HepG2 (cell line): ENCODE data around the gene TNFAIP2.

Source experiments
- CBX2 ChIP-seq, 2 experiments: fragments of 200-600 bp in 1 of 2; sonication (generic); formaldehyde crosslinking in 1 of 2; IDR thresholded peaks; 2 replicates each; pipeline versions ENCODE4 v1.7.0 to v1.8.1; 2018 to 2022; ENCODE audit warnings: low read depth in 2 of 2, low read length in 1 of 2, mild to moderate bottlenecking in 1 of 2, missing genetic modification reagents in 1 of 2
- CREB1 ChIP-seq, 2 experiments: fragments of 450-650 bp in 1 of 2; IDR thresholded peaks; 2 replicates each; pipeline ENCODE4 v1.6.1; 2016 to 2017; ENCODE audit warnings: control low read depth in 1 of 2, mild to moderate bottlenecking in 1 of 2, missing compliant biosample characterization in 1 of 2, missing genetic modification characterization in 1 of 2
- HCFC1 ChIP-seq: fragments of 150-350 bp; IDR thresholded peaks from 2 replicates; pipeline ENCODE4 v1.6.1; 2014; ENCODE audit warnings: low read depth, low read length
- KDM1A ChIP-seq: IDR thresholded peaks from 2 replicates; pipeline ENCODE4 v1.6.1; 2016; ENCODE audit warnings: missing compliant biosample characterization
- MBNL3 ChIP-seq: fragments of 250-450 bp; sonication (Bioruptor Pico); conservative IDR thresholded peaks from 2 replicates; pipeline ENCODE4 v1.8.0; 2022; ENCODE audit warnings: mild to moderate bottlenecking, inconsistent platforms
- NFYC ChIP-seq: IDR thresholded peaks from 2 replicates; pipeline ENCODE4 v1.6.1; 2016; ENCODE audit warnings: missing genetic modification reagents, missing compliant biosample characterization
- NR3C1 ChIP-seq: sonication (generic); formaldehyde crosslinking; IDR thresholded peaks from 2 replicates; pipeline ENCODE4 v1.4.0; 2020; ENCODE audit warnings: missing genetic modification reagents
- SNAPC2 ChIP-seq: sonication (generic); formaldehyde crosslinking; IDR thresholded peaks from 2 replicates; pipeline ENCODE4 v1.8.1; 2022; ENCODE audit warnings: mild to moderate bottlenecking, missing genetic modification reagents
- ZNF160 ChIP-seq: sonication (generic); formaldehyde crosslinking; IDR thresholded peaks from 2 replicates; pipeline ENCODE4 v1.8.0; 2022; ENCODE audit warnings: mild to moderate bottlenecking, inconsistent platforms, missing genetic modification reagents
- ZNF589 ChIP-seq: sonication (generic); formaldehyde crosslinking; conservative IDR thresholded peaks from 2 replicates; pipeline ENCODE4 v1.8.0; 2022; ENCODE audit warnings: mild to moderate bottlenecking, moderate library complexity, missing genetic modification reagents
- TF ChIP-seq, protein P1 (sequence below): IDR thresholded peaks from 2 replicates; pipeline ENCODE4 v1.6.1; 2012; ENCODE audit warnings: inconsistent platforms
- TF ChIP-seq, protein P2 (sequence below): sonication (generic); formaldehyde crosslinking; conservative IDR thresholded peaks from 2 replicates; pipeline ENCODE4 v1.4.0; 2020; ENCODE audit warnings: missing genetic modification reagents
- TF ChIP-seq, protein P3 (sequence below): sonication (generic); formaldehyde crosslinking; IDR thresholded peaks from 2 replicates; pipeline ENCODE4 v1.4.0; 2020; ENCODE audit warnings: missing genetic modification reagents
- TF ChIP-seq, protein P4 (sequence below), 2 experiments: fragments of 450-650 bp in 1 of 2; sonication (generic) in 1 of 2; formaldehyde crosslinking in 1 of 2; IDR thresholded peaks; 2 replicates each; pipeline versions ENCODE4 v1.6.1 to v1.8.0; 2016 to 2022; ENCODE audit warnings: antibody characterized with exemption in 1 of 2, mild to moderate bottlenecking in 1 of 2, missing genetic modification reagents in 1 of 2

DNA sequence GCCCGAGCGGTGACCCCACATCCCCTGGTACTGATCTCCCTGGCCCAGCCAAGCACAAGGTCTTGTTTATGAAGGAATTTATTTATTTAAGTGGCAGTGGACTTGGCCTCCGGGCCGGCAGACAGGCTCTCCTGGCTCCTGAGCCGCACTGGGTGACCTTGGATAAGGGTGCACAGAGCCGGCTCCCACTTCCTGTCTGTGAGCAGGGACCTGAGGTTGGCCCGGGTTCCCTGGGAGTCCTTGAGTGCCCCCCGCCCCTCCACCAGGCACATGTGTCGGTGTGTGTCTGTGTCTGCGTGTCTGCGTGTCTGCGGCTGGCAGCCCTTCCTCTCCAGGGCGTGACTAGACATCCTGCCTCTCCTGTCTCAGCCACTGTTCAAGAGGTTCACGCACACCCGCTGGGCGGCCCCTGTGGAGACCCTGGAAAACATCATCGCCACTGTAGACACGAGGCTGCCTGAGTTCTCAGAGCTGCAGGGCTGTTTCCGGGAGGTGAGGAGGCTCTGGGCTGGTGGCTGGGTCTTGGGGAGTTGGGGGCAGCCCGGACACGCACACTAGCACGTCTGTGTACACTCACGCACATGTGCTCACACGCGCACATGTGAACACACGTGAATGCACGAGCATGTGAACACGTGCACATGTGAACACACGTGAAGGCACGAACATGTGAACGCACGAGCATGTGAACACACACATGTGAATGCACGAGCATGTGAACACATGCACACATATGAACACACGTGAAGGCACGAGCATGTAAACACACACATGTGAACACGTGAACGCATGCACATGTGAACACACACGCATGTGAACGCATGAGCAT, 9.3 kb downstream of the TNFAIP2 start:
- TF ChIP-seq ZNF589 (CRISPR knock-in tag) (no peak), ZNF160 (CRISPR knock-in tag) (no peak), CREB1 (IDR thresholded peaks at IDR 0.05) (no peak), CREB1 (CRISPR knock-in tag; IDR thresholded peaks at IDR 0.05) (no peak), MBNL3 (CRISPR knock-in tag) (no peak), SNAPC2 (no peak), NR3C1 (CRISPR knock-in tag) (no peak), NFYC (CRISPR knock-in tag) (no peak), CBX2 (IDR thresholded peaks at IDR 0.05; ENCODE audit: low read depth, low read length) (no peak), CBX2 (CRISPR knock-in tag; IDR thresholded peaks at IDR 0.05; ENCODE audit: low read depth) (no peak), HCFC1 (no peak), KDM1A (CRISPR knock-in tag) (no peak)
- TF ChIP-seq, protein P1, sequence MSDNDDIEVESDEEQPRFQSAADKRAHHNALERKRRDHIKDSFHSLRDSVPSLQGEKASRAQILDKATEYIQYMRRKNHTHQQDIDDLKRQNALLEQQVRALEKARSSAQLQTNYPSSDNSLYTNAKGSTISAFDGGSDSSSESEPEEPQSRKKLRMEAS = no peak
- TF ChIP-seq, protein P2, sequence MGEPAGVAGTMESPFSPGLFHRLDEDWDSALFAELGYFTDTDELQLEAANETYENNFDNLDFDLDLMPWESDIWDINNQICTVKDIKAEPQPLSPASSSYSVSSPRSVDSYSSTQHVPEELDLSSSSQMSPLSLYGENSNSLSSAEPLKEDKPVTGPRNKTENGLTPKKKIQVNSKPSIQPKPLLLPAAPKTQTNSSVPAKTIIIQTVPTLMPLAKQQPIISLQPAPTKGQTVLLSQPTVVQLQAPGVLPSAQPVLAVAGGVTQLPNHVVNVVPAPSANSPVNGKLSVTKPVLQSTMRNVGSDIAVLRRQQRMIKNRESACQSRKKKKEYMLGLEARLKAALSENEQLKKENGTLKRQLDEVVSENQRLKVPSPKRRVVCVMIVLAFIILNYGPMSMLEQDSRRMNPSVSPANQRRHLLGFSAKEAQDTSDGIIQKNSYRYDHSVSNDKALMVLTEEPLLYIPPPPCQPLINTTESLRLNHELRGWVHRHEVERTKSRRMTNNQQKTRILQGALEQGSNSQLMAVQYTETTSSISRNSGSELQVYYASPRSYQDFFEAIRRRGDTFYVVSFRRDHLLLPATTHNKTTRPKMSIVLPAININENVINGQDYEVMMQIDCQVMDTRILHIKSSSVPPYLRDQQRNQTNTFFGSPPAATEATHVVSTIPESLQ (CRISPR knock-in tag) = no peak
- TF ChIP-seq, protein P3, sequence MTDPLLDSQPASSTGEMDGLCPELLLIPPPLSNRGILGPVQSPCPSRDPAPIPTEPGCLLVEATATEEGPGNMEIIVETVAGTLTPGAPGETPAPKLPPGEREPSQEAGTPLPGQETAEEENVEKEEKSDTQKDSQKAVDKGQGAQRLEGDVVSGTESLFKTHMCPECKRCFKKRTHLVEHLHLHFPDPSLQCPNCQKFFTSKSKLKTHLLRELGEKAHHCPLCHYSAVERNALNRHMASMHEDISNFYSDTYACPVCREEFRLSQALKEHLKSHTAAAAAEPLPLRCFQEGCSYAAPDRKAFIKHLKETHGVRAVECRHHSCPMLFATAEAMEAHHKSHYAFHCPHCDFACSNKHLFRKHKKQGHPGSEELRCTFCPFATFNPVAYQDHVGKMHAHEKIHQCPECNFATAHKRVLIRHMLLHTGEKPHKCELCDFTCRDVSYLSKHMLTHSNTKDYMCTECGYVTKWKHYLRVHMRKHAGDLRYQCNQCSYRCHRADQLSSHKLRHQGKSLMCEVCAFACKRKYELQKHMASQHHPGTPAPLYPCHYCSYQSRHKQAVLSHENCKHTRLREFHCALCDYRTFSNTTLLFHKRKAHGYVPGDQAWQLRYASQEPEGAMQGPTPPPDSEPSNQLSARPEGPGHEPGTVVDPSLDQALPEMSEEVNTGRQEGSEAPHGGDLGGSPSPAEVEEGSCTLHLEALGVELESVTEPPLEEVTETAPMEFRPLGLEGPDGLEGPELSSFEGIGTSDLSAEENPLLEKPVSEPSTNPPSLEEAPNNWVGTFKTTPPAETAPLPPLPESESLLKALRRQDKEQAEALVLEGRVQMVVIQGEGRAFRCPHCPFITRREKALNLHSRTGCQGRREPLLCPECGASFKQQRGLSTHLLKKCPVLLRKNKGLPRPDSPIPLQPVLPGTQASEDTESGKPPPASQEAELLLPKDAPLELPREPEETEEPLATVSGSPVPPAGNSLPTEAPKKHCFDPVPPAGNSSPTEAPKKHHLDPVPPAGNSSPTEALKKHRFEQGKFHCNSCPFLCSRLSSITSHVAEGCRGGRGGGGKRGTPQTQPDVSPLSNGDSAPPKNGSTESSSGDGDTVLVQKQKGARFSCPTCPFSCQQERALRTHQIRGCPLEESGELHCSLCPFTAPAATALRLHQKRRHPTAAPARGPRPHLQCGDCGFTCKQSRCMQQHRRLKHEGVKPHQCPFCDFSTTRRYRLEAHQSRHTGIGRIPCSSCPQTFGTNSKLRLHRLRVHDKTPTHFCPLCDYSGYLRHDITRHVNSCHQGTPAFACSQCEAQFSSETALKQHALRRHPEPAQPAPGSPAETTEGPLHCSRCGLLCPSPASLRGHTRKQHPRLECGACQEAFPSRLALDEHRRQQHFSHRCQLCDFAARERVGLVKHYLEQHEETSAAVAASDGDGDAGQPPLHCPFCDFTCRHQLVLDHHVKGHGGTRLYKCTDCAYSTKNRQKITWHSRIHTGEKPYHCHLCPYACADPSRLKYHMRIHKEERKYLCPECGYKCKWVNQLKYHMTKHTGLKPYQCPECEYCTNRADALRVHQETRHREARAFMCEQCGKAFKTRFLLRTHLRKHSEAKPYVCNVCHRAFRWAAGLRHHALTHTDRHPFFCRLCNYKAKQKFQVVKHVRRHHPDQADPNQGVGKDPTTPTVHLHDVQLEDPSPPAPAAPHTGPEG (CRISPR knock-in tag) = no peak
- TF ChIP-seq, protein P4, sequence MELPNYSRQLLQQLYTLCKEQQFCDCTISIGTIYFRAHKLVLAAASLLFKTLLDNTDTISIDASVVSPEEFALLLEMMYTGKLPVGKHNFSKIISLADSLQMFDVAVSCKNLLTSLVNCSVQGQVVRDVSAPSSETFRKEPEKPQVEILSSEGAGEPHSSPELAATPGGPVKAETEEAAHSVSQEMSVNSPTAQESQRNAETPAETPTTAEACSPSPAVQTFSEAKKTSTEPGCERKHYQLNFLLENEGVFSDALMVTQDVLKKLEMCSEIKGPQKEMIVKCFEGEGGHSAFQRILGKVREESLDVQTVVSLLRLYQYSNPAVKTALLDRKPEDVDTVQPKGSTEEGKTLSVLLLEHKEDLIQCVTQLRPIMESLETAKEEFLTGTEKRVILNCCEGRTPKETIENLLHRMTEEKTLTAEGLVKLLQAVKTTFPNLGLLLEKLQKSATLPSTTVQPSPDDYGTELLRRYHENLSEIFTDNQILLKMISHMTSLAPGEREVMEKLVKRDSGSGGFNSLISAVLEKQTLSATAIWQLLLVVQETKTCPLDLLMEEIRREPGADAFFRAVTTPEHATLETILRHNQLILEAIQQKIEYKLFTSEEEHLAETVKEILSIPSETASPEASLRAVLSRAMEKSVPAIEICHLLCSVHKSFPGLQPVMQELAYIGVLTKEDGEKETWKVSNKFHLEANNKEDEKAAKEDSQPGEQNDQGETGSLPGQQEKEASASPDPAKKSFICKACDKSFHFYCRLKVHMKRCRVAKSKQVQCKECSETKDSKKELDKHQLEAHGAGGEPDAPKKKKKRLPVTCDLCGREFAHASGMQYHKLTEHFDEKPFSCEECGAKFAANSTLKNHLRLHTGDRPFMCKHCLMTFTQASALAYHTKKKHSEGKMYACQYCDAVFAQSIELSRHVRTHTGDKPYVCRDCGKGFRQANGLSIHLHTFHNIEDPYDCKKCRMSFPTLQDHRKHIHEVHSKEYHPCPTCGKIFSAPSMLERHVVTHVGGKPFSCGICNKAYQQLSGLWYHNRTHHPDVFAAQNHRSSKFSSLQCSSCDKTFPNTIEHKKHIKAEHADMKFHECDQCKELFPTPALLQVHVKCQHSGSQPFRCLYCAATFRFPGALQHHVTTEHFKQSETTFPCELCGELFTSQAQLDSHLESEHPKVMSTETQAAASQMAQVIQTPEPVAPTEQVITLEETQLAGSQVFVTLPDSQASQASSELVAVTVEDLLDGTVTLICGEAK (IDR thresholded peaks at IDR 0.05) = no peak
- TF ChIP-seq, protein P4 (CRISPR knock-in tag; IDR thresholded peaks at IDR 0.05) = no peak
